Measurements from ENCODE around the gene BEND6.
A peak's percentile ranks its signal among the peaks of the same experiment; 100 is the strongest.

BEND6 gene, protein sequence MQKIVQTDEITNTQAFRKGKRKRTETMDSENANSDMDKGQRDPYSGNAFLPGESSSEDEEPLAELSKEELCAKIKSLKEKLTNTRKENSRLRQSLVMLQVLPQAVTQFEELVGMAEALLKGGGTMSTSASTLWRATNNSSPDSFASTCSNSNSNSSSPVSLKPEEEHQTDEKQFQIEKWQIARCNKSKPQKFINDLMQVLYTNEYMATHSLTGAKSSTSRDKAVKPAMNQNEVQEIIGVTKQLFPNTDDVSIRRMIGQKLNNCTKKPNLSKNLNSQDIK

DNA sequence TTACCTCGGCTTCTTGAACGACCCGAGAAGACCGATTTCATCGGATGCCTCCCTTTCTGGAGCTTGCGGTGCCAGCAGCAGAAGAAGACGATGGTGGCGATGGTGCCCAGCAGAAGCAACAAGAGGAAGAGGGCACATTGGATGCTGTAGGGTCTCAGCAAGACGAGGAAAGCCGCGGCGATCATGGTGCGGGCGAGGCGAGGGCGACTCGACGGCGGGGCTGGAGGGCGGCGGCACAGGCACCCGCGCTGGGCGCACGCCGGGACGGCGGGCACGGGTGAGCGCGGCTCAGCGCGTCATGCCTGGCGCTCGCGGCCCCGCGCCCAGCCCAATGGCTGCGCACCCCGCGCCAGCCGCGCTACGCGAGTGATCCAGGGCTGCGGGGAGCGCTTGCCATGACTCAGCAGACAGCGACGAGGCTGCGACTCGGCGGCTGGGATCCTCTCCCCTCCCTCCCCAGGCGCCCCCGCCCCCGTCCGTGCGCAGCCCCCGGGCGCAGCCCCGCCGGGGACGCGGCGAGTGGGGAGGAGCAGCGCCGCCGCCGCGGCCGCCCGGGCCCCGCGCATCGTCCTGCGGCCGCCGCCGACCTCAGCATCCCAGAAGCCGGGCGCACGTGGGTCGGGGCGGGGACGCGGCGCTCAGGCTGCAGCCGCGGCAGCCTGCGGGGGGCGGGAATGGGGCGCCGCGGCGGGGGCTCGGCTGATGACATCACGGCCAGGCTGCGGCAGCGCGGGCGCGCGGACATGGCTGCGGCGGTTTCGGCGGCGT, at the start of gene BEND6:
Gene BEND6 (plus strand): TSS at position 705 of the 768 bp plus-strand sequence. CDS start 26,704 bp downstream, outside the sequence.
- DNase-seq (ENCODE audit: low spot score) = peak; percentile 83

DNA sequence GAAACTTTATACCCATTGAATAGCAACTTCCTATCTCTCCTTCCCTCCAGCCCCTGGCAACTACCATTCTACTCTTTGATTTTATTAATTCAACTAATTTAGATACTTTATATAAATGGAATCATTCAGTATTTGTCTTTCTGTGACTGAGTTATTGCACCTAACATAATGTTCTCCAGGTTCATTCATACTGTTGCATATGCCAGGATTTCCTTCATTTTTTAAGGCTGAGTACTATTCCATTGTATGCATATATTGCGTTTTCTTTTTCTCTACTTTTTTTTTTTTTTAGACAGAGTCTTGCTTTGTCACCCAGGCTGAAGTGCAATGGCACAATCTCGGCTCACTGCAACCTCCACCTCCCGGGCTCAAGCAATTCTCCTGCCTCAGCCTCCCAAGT, 49.5 kb upstream of the BEND6 start:
- DNase-seq (ENCODE audit: low spot score) = no peak

DNA sequence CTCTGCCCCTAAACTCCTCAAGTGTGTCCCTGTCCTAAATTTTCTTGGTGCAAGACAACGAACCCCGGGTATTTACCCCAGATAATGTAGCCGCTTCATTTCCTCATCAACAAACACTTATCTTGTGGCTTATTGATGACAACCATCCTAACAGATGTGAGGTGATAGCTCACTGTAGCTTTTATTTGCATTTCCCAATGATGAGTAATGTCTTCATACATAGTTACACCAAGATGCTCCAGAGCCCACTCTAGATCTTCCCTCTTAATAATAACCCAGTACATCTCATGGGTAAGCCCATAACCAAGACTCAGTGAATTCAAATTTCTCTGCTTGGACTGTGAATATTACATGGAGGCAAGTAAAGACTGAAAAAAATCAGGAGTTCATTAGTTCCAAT, 48.2 kb upstream of the BEND6 start:
- peak; percentile 54 for DNase-seq (ENCODE audit: low spot score)

DNA sequence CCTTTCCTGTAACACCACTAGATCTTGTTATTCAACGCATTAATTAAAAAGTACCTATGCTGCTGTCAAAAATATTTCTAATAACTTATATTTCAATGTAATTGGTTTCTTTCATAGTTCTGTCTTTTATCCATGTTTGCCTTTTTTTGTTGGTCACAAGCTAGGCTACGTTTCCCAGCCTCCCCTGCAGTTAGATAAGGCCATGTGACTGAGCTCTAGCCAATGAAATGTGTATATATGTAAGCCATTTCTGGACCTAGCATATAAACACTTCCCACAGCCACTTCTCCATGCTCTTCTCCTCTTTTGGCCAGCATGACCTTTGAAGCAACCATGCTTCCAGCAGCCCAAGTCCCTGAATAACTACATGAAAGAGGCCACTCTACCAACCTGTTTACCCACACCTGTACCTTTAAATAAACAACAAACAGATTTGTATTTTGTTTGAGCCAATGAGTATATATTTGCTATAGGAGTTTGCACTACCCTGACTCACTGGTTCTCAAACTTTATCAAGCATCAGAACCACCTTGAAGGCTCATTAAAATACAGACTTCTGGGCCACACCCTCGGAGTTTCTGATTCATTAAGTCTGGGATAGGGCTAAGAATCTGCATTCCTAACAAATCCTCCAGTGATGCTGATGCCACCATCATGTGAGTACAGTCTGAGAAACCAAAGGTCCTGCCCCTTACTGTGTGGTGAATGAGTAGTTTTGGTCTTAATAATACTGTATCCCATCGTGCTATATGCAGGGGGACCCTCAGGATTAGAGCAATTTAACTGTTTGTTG, 45.6 kb upstream of the BEND6 start:
- peak; percentile 68 for DNase-seq (ENCODE audit: low spot score)

DNA sequence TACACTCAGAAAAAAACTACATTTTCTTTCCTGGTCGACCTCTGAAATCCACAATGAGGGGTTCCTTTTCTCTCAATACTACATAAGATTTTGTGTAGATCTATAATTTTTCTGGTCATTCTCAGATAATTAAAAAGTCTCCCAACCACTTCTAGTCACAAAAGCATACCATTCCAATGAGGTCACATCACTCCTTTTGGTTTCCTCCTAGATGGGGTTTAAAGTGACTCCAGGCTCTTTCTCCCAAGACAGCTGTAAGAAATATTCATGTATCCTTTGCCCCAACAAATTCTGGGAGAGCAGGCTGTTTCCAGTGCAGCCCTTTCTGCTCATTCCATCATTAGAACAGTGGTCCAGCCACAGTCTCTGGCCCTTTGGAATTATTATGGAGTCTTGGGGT, 43.1 kb upstream of the BEND6 start:
- DNase-seq (ENCODE audit: low spot score) = peak; percentile 79

DNA sequence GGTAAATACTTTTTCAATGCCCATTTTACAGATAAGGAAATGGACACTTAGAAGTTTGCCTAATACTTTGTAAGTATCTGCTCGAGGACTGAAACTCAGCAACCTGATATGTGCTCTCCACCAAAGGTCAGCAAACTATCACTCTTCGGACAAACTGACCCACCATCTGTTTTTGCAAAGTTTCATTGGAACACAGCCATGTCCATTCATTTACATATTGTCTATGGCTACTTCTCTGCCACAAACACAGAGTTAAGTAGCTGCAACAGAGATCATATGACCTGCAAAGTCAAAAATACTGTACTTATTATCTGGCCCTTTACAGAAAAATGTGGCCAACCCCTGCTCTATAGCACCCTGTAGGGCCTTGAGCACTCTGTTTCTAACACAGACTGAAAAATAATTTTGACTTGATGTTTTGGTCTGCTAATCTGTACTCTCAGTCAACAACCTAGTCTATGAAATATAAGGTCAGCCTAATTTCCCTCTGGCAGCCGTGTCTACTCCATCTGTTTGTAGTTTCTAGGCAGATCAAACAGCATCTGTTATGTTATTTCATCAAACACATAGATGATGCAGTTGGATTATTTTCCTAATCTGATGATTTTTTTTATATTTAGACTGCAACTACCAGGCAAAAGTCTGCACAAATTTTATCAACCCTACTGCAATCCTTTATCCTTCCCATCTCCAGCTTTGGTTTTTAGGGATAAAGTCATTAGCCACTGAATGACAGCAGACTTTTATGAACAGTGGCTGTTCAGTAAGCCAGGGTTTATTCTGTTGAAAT, 41.4 kb upstream of the BEND6 start:
- no peak for DNase-seq (ENCODE audit: low spot score)

DNA sequence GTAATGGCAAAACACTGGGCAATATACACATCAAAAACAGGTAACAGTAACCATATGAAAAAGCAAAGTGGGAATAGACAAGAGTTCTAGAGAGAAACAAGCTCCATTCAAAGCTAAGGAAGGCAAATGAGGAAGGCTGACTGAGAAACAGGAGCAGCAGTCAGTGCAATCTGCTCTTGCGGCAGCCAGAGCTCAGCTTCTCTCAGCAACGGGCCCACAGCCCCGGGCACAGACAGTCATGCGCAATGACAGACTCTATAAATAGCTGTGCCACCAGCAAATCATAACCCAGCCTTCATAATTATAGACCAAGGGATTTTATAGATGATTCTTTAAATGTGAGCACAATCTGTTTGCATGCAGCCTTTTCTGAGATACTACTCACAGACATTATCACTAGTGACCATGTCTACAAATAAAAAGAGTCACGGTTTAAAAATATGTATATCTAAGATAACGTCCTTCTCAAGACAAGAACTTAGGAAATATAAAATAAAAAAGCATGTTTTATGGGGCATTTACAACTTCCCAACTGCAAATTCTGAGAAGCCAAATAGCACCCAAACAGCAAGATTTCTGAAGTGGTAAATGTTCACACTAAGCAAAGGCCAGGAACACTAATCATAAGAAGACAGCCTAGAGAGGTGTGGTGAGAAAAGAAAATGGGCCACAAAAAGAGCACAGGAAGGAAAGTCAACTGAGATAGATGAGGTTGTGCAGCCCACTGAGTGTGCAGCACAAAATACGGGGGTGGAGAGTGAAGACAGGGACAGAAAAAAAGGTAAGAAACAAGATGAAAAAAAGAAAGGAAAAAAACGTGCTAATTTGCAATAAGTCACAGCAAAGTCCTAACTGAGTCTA, 39.9 kb upstream of the BEND6 start:
- DNase-seq (ENCODE audit: low spot score) = no peak

DNA sequence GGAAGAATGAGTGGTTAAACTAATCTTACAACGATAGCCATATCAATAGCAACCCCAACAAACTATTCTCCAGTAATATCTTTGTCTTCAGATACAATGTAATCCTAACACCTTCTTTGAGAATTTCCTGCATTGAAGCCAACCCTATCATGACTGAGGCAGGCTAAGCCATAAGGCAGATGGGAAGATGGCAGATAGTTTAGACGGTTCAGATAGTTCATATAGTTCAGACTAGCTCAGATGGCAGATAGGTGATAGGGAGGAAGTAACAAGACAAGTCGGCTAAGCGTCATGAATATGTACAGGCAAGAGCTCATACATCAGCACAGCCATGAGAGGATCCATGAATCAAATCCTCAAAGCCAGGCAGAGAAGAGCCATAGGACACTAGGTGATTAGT, 39.1 kb upstream of the BEND6 start:
- no peak for DNase-seq (ENCODE audit: low spot score)

DNA sequence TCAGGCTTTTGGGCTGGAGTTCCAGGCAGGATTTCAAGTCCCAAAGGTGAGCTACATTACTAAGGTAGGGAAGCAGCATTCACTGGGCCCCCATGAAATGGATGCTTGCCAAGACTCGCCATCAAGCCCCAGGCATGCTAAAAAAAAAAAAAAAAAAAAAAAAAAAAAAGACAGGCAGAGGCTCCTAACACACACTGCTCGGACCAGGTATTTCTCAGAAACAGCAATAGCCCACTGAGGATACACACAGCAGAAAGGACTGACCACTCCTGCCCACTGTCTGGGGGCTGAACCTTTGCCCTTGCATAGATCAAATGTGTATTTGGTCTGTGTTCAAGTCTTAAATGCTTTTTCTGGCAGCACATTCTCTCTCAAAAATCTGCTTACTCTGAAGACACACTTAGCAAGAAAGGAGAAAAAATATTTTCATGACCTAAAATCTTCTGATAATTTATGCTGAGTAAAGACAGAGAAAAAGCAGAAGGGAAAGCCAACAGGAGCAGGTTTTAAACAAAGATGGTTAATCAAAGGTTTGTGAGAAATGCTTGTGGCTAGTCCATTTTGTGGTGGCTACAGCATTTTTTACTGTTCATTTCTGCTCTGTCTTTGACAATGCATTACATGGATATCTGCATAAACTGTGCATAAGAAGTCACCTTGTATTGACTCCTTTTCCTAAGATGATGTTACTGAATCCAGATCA, 37.9 kb upstream of the BEND6 start:
- DNase-seq (ENCODE audit: low spot score) = no peak

DNA sequence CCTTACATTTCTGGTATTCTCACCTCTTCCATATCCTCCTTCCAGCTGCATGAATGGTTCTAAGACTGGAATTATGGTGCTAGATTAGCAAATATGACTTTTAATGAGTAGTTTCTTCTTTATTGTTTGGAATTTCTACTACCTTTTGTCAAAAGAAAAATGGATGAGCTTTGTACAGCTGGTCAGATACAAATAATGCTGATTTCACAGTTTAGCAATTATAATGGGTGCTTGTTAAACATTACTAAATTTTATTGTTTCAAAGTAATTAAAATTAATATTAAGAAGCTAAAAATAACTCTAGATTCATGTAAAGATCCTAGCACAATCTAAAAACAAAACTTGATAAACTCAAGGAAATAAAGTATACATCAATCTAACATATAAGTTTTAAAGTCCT, 32.3 kb upstream of the BEND6 start:
- no peak for DNase-seq (ENCODE audit: low spot score)

DNA sequence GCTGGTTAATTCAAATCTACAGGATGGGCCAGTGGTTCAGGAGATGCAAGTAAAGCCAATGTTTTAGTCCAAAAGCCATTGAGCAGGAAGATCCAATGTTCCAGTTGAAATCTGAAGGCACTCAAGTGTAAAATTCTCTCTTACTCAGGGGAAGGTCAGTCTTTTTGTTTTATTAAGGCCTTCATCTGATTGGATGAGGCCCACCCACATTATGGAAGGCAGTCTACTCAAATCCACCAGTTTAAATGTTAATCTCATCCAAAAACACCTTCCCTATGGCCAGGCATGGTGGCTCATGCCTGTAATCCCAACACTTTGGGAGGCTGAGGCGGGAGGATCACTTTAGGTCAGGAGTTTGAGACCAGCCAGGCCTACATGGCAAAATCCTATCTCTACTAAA, 31.3 kb upstream of the BEND6 start:
- DNase-seq (ENCODE audit: low spot score) = no peak

DNA sequence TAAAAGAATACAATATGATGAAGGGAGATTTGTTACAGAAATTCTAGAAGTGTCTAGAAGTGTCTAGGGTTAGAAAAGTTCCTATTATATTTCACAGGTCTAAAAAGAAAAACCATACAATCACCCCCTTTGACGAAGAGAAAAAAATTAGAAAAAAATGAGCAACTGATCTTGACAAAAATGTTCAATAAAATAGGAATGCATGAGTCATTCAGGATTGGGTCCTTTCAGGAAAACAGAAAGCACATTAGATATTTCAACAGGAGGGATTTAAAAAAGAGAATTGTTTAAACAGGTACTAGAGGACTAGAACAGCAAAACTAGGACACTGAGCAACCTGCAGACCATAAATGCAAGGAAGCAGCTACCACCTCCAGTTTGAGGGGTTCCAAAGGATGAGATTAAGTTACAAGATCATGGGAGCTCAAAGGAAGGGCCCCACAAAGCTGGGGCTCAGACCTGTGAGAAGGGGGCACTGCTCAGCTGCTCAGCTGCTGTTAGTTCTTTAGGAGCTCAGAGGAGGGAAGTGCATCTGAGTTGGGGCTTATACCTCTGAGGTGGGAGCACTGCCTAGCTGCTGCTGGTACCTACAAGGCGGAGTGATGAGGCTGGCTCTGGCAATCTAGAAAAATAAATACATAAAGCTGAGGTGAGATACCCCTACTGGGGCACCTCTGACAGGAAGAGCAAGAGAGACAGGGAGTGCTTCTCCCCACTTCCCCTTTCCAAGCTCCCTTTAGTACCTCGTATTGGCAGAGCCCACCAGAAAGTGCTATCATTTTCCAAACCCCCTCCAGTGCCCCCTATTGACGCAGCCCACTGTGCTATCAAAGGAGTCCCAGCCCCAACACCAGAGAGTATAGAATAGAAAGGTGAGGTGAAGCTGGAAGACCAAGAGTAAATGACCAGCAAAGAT, 27.1 kb upstream of the BEND6 start:
- DNase-seq (ENCODE audit: low spot score) = no peak

DNA sequence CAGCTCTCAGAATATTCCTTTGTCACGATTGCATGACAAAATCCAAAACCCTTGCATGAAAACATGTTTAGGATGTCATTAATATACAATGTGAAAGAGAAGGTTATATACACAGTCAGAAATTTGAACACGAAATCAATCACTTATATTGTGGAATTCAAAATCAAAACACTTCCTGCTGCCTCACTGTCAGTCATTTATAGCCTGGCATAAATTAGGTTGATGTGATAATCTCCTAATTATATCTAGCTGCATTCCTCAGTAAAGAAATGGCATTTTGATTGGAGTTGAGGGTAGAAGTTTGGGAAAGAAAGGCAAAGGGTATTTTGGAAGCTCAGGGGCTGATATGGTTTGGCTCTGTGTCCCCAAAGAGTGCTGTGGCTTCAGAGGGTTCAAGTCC, 24.1 kb upstream of the BEND6 start:
- DNase-seq (ENCODE audit: low spot score) = no peak

DNA sequence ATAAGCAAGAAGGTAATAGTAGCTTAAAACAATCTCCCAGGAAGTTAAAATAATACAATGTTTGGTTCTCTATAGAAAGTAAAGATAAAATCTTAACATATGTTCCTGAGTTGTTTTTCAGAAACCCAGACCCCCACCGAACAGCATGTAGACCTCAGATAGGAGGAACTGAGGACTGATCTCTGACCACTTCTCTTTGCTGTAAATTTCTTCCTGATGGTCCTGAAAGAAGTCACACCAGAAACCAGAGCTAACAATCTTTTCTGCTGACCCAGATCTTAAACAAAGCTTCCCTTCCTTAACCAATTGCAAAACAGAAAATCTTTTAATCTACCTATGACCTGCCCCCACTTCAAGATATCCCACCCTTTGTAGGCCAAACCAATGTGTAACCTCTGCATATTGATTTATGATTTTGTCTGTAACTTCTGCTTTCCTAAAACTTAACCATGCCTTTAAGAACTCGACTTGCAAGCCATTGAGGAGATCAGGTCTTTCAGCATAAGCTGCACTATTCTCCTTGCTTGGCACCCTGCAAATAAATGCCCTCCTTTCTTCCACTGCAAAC, 21.9 kb upstream of the BEND6 start:
- no peak for DNase-seq (ENCODE audit: low spot score)

DNA sequence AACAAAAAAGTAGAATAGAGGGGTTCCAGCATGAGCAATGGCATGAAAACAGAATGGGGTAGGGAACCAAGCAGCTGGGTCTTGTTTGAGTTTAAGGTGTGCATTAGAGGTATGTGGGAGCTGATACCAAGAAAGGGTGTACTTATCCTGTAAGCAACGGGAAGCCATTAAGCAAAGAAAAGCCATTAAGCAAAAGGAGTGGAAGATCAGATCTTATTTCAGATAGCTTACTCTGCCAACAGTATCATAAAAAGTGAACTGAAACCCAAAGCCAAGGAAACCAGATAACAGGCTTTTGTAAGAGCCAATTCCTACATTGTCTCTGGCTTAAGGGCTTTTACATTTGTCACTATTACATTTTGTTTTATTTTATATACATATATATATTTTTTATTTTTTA, 21.3 kb upstream of the BEND6 start:
- no peak for DNase-seq (ENCODE audit: low spot score)

DNA sequence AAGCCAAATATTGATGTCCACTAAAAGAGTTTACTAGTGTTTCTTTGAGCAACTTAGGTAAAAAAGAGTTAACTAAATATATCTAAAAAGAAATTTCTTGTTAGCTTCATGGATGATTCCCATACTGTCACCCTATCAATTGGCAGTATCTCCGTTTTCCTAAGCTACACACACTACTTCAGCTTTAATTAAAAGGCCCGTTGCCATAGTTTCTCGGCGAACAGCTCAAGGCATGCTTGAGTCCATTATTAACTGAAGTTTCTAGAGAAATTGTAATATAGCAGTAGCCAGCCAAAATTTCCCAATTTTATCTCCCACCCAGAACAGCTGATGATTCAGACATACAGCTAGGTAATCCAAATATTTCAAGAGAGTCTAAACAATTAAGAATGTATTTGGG, 20.0 kb upstream of the BEND6 start:
- DNase-seq (ENCODE audit: low spot score) = no peak

DNA sequence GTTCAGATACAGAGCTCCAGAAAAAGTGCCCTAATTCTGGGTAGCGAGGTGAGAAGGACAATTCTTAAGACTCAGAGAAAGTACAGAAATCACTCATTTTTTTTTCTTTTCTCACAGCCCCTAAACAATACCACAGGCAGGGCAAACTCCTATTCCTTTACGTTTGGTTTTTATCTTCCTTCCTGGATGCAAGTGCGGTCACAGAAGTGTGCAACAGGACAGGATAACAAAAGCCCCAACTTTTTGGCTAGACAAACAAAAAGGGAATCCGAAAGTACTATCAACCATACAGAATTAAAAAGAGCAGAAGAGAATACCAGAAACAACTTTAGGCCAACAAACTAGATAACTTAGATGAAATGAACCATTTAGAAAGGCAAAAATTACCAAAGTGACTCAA, 18.4 kb upstream of the BEND6 start:
- DNase-seq (ENCODE audit: low spot score) = no peak

DNA sequence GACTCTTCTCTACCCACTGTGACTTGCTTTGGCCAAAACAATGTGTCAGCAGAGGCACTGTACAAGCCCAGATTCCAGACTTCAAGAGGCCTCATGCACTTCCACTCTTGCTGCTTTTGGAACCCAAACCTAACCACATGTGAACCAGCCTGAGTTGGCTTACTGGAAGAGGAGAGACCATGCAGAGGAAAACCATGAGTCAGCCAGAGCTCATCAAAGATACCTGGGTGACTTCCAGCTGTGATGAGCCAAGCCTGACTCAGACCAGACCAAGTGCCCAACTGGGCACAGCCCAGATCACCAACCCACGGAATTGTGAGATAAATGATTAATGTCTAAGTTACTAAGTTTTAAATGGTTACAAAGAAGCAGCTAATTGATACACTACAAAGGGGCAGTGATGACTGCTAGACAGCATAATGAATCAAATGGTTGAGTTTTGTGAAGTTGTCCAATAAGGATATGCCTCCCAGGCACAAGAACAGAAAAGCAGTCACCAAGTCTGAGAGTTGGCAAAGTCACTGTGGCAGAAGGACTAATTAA, 16.2 kb upstream of the BEND6 start:
- DNase-seq (ENCODE audit: low spot score) = peak; percentile 100

DNA sequence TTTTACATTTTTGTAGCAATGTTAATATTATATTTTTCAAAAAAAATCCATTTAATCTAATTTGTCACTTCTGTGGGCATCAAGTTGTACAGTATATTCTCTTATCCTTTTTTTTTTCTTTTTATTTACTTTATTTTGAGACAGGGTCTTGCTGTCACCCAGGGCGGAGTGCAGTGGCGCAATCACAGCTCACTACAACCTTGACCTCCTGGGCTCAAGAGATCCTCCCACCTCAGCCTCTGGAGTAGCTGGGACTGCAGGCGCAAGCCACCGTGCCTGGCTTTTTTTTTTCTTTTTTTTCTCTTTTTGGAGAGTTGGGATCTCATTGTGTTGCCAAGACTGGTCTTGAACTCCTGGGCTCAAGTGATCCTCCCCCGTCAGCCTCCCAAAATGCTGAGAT, 14.4 kb upstream of the BEND6 start:
- no peak for DNase-seq (ENCODE audit: low spot score)

Data from kidney tubule cell (primary cell).